H1 (cell line): ENCODE results near the gene OSBP2. TPM values are rescaled to one million over a fixed set of nuclear protein-coding genes. Genes with fewer than 3 reads are reported as not detected.

Experiments
- CTCF ChIA-PET: fragments of 300-600 bp; sonication (Branson Sonifier 250); formaldehyde crosslinking; loops from one replicate; lab custom pipeline; 2021; ENCODE audit not compliant: partially characterized antibody; lab: Charles Lee
- POLR2A ChIA-PET: fragments of 300-600 bp; sonication (Branson Sonifier 250); formaldehyde crosslinking; loops from one replicate; lab custom pipeline; 2021; ENCODE audit warnings: inconsistent platforms; ENCODE audit not compliant: partially characterized antibody; lab: Charles Lee
- DNase-seq, 2 experiments: peaks; one replicate each; pipeline versions ENCODE4 v3.0.0 to v3.0.0-alpha.2; 2010 to 2022; ENCODE audit warnings: low spot score in 2 of 2, low read depth in 1 of 2, mixed read lengths in 1 of 2
- FAIRE-seq: peaks from 2 replicates; lab custom pipeline; 2011; peaks lifted over from hg19 to GRCh38; lab: Jason Lieb, UNC
- H2AFZ ChIP-seq: 2 replicates; pipeline ENCODE4 v1.8.1; 2012; ENCODE audit warnings: low read length, inconsistent platforms
- H2AK5ac ChIP-seq: 2 replicates; pipeline ENCODE4 v1.6.1; 2013; ENCODE audit warnings: low read depth, low read length
- H2BK120ac ChIP-seq: replicated peaks from 2 replicates; pipeline ENCODE3; 2013; ENCODE audit warnings: low read depth, low read length, inconsistent platforms
- H2BK12ac ChIP-seq: 2 replicates; pipeline ENCODE4 v1.6.1; 2013; ENCODE audit warnings: low read depth, low read length
- H2BK15ac ChIP-seq: 2 replicates; pipeline ENCODE4 v1.6.1; 2013; ENCODE audit warnings: low read length
- H2BK20ac ChIP-seq: 2 replicates; pipeline ENCODE4 v1.6.1; 2013; ENCODE audit warnings: low read length
- H2BK5ac ChIP-seq: 2 replicates; pipeline ENCODE4 v1.6.1; 2013; ENCODE audit warnings: low read depth, low read length
- H3K14ac ChIP-seq: 2 replicates; pipeline ENCODE4 v1.6.1; 2013; ENCODE audit warnings: inconsistent platforms; ENCODE audit not compliant: insufficient read length
- H3K18ac ChIP-seq: 2 replicates; pipeline ENCODE4 v1.6.1; 2013; ENCODE audit warnings: low read length; ENCODE audit errors: extremely low read depth
- H3K23ac ChIP-seq: 2 replicates; pipeline ENCODE4 v1.6.1; 2013; ENCODE audit warnings: inconsistent platforms; ENCODE audit not compliant: insufficient read length
- H3K23me2 ChIP-seq: 2 replicates; pipeline ENCODE4 v1.6.1; 2013; ENCODE audit warnings: low read depth, low read length
- H3K27ac ChIP-seq: 2 replicates; pipeline ENCODE4 v1.6.1; 2011; ENCODE audit warnings: low read depth, low read length, inconsistent platforms
- H3K27me3 ChIP-seq, 4 experiments: replicated peaks in 1 of 4; 1 replicate in 1 of 4; 2 replicates in 3 of 4; pipeline versions ENCODE4 v1.6.1 to v1.8.1; 2011 to 2013; ENCODE audit warnings: low read length in 3 of 4, mild to moderate bottlenecking in 3 of 4, inconsistent platforms in 2 of 4, mixed read lengths in 2 of 4, moderate library complexity in 1 of 4; ENCODE audit not compliant: control insufficient read depth in 3 of 4, insufficient read depth in 3 of 4; ENCODE audit errors: extremely low read depth in 1 of 4
- H3K36me3 ChIP-seq, 4 experiments: 2 replicates each; pipeline versions ENCODE4 v1.6.1 to v1.8.1; 2011 to 2013; ENCODE audit warnings: mild to moderate bottlenecking in 4 of 4, low read length in 3 of 4, moderate library complexity in 2 of 4, control low read depth in 1 of 4, inconsistent platforms in 1 of 4; ENCODE audit not compliant: insufficient read depth in 4 of 4, control insufficient read depth in 2 of 4
- H3K4ac ChIP-seq: replicated peaks from 2 replicates; pipeline ENCODE3; 2013; ENCODE audit warnings: low read length, low read depth, mixed read lengths, inconsistent platforms; ENCODE audit not compliant: insufficient read length
- H3K4me1 ChIP-seq, 4 experiments: replicated peaks in 1 of 4; 1 replicate in 1 of 4; 2 replicates in 3 of 4; pipeline versions ENCODE4 v1.6.1 to v1.8.1; 2011 to 2013; ENCODE audit warnings: low read length in 3 of 4, inconsistent platforms in 2 of 4, mixed read lengths in 1 of 4; ENCODE audit not compliant: insufficient read depth in 4 of 4, control insufficient read depth in 3 of 4
- H3K4me2 ChIP-seq, 2 experiments: 2 replicates each; pipeline versions ENCODE4 v1.6.1 to v1.8.1; 2011 to 2013; ENCODE audit warnings: low read depth in 2 of 2, low read length in 2 of 2, control low read depth in 1 of 2, inconsistent platforms in 1 of 2, mild to moderate bottlenecking in 1 of 2; ENCODE audit not compliant: insufficient read depth in 1 of 2
- H3K4me3 ChIP-seq, 4 experiments: fragments of 200-600, 300-600 bp in 1 of 4; sonication (generic), shearing (Covaris generic), sonication (Bioruptor Twin) in 1 of 4; 2 replicates each; pipeline versions ENCODE4 v1.5.1 to v1.8.1; 2011 to 2016; ENCODE audit warnings: low read length in 4 of 4, low read depth in 3 of 4, control low read depth in 2 of 4, inconsistent platforms in 2 of 4, mild to moderate bottlenecking in 2 of 4, mixed read lengths in 1 of 4, moderate library complexity in 1 of 4; ENCODE audit not compliant: insufficient read depth in 2 of 4; ENCODE audit errors: extremely low read depth in 1 of 4
- H3K56ac ChIP-seq: replicated peaks from 2 replicates; pipeline ENCODE3; 2013; ENCODE audit warnings: low read depth, mild to moderate bottlenecking, mixed read lengths, low read length, inconsistent platforms; ENCODE audit not compliant: insufficient read length
- H3K79me1 ChIP-seq: 2 replicates; pipeline ENCODE4 v1.6.1; 2013; ENCODE audit warnings: low read depth, low read length, control low read depth
- H3K79me2 ChIP-seq, 2 experiments: 2 replicates each; pipeline versions ENCODE4 v1.6.1 to v1.8.1; 2012 to 2013; ENCODE audit warnings: low read length in 2 of 2, mild to moderate bottlenecking in 2 of 2, inconsistent platforms in 1 of 2; ENCODE audit not compliant: insufficient read depth in 2 of 2, control insufficient read depth in 1 of 2
- H3K9ac ChIP-seq, 4 experiments: replicated peaks in 1 of 4; 1 replicate in 1 of 4; 2 replicates in 3 of 4; pipeline versions ENCODE4 v1.6.1 to v1.8.1; 2011 to 2013; ENCODE audit warnings: low read depth in 3 of 4, low read length in 3 of 4, control low read depth in 2 of 4, mild to moderate bottlenecking in 2 of 4, moderate library complexity in 2 of 4, inconsistent platforms in 1 of 4; ENCODE audit errors: extremely low read depth in 1 of 4
- H3K9me3 ChIP-seq, 2 experiments: 2 replicates each; pipeline versions ENCODE4 v1.6.1 to v1.8.1; 2012 to 2013; ENCODE audit warnings: mild to moderate bottlenecking in 2 of 2, moderate library complexity in 2 of 2, control low read depth in 1 of 2, inconsistent platforms in 1 of 2, low read depth in 1 of 2, low read length in 1 of 2, mixed read lengths in 1 of 2; ENCODE audit not compliant: insufficient read depth in 2 of 2
- H4K20me1 ChIP-seq, 2 experiments: replicated peaks in 1 of 2; 2 replicates each; pipeline versions ENCODE3 to v1.8.1; 2011 to 2013; ENCODE audit warnings: inconsistent platforms in 2 of 2, low read length in 2 of 2, mild to moderate bottlenecking in 1 of 2; ENCODE audit not compliant: insufficient read depth in 2 of 2, control insufficient read depth in 1 of 2
- H4K5ac ChIP-seq: 2 replicates; pipeline ENCODE4 v1.6.1; 2013; ENCODE audit warnings: low read length, low read depth, mixed read lengths, inconsistent platforms; ENCODE audit not compliant: insufficient read length
- H4K8ac ChIP-seq: 2 replicates; pipeline ENCODE4 v1.8.0; 2013; ENCODE audit warnings: mild to moderate bottlenecking, moderate library complexity, low read length, inconsistent platforms; ENCODE audit not compliant: insufficient read depth; ENCODE audit errors: extremely low read depth
- H4K91ac ChIP-seq: replicated peaks from 2 replicates; pipeline ENCODE3; 2013; ENCODE audit warnings: low read length, mixed read lengths, inconsistent platforms; ENCODE audit not compliant: insufficient read length
- ATF2 ChIP-seq: IDR thresholded peaks from 2 replicates; pipeline ENCODE4 v1.6.1; 2012; ENCODE audit warnings: low read length, inconsistent platforms
- RFX5 ChIP-seq: IDR thresholded peaks from 2 replicates; pipeline ENCODE4 v1.6.1; 2011; ENCODE audit warnings: low read depth, low read length, improper control_type of control experiment, borderline replicate concordance
- WGBS, 2 experiments: shearing (Covaris generic) in 1 of 2; methylation state at CpG; one replicate each; pipeline versions ENCODE4 v1.1.6 to v1.1.7; 2013 to 2015; ENCODE audit warnings: low lambda C conversion rate in 2 of 2, mixed read lengths in 2 of 2, inconsistent platforms in 1 of 2, low coverage in 1 of 2, missing lambda C conversion rate in 1 of 2; ENCODE audit not compliant: insufficient replicate concordance in 2 of 2, insufficient coverage in 1 of 2, insufficient read length in 1 of 2; ENCODE audit errors: extremely low coverage in 1 of 2, missing lambda C conversion rate in 1 of 2; 5-methylcytosine and 5-hydroxymethylcytosine counted together
- polyA plus RNA-seq, 7 experiments: library from polyadenylated mRNA; depleted of rRNA in 3 of 7; stranded (reverse) in 5 of 7; unstranded in 2 of 7; fragments of >200 nt in 5 of 7; fragments of 200-250 nt in 2 of 7; gene quantifications; 1 replicate in 5 of 7; 2 replicates in 1 of 7; 4 replicates in 1 of 7; pipeline versions ENCODE4 v1.2.1 to v1.2.3, GENCODE V29; 2011 to 2013; ENCODE audit warnings: missing spikeins in 2 of 7, mixed read lengths in 2 of 7
- total RNA-seq: library from RNA; stranded (reverse); fragmentation: NEBNext Ultra II Directional; extraction: Animal tissue kit (Norgen Biotek cat#: 25700); gene quantifications from 2 replicates; pipeline ENCODE4 v1.2.1, GENCODE V29; 2021

OSBP2 gene
- total and polyA plus RNA-seq, 2 of the 8 experiments (the other 6 are each of a cell fraction or from before 2014, with no cell fraction given) = 3.4 to 3.7 TPM

- Histone ChIP-seq H3K4me3 (no peak overlapping the region), H2BK20ac (no peak overlapping the region), H2BK12ac (no peak overlapping the region), H3K4me2 (no peak overlapping the region), H3K14ac (no peak overlapping the region), H4K8ac (no peak overlapping the region), H3K36me3 (peaks cover 0 to 9% (median 2%) of the 10 kb centered on the region in 4 experiments; a peak in 4 of 8 replicates), H3K23me2 (no peaks in the 10 kb centered on the region), H2BK120ac (no peak overlapping the region), H3K27ac (no peak overlapping the region), H3K18ac (no peak overlapping the region), H2AK5ac (no peak overlapping the region), H4K5ac (no peak overlapping the region), H4K91ac (no peak overlapping the region), H3K27me3 (no peaks in the 10 kb centered on the region), H3K23ac (no peak overlapping the region), H3K9ac (no peak overlapping the region), H3K4me1 (peaks cover 0 to 4% (median 4%) of the 10 kb centered on the region in 4 experiments; a peak in 5 of 7 replicates), H3K9me3 (no peaks in the 10 kb centered on the region), H3K79me2 (no peaks in the 10 kb centered on the region), H3K56ac (no peak overlapping the region), H3K79me1 (no peaks in the 10 kb centered on the region), H4K20me1 (peaks cover 1 to 3% of the 10 kb centered on the region in 2 experiments), H2BK15ac (no peak overlapping the region), H3K4ac (no peak overlapping the region), H2AFZ (no peak overlapping the region), H2BK5ac (no peak overlapping the region)
- FAIRE-seq (no peak), DNase-seq (peak in 1 of 2 experiments; percentile 33)
- CTCF ChIA-PET = interaction anchor here (0.8 to 6.2 kb wide), 9 partner anchors 11 to 138 kb away, joined by 4 to 73 read pairs (median 5); no protein-coding TSS in a partner anchor
- POLR2A ChIA-PET = interaction anchor here (1.2 kb wide), 1 partner anchor 24 kb away, joined by 3 read pairs; no protein-coding TSS in a partner anchor
- WGBS, 2 experiments = 95% methylated on average over 5 of the region's 5 CpGs; no CpG with 5 or more reads in 1 of the 2 experiments
- TF ChIP-seq ATF2 = no peak
- no peak for TF ChIP-seq RFX5
Observed at GRCh38 chr22:30892731-30893221, 198.1 kb downstream of the OSBP2 start.
